Testis (tissue), 3 donors: ENCODE measurements around the gene FZD2. TPM values are rescaled to one million over a fixed set of nuclear protein-coding genes. Genes with fewer than 3 reads are reported as not detected.

ENCODE experiments used
- DNase-seq: peaks from one replicate; pipeline ENCODE4 v3.0.0-alpha.2; 2019
- H3K27ac ChIP-seq, 2 donors: fragments of 200-600 bp; sonication (generic); one replicate each; pipeline ENCODE4 v1.5.1; 2019
- H3K27me3 ChIP-seq: fragments of 200-600 bp; sonication (generic); one replicate; pipeline ENCODE4 v1.5.1; 2019
- H3K36me3 ChIP-seq: fragments of 200-600 bp; sonication (generic); one replicate; pipeline ENCODE4 v1.5.1; 2017; ENCODE audit warnings: low read depth; ENCODE audit errors: missing control alignments
- H3K4me1 ChIP-seq: fragments of 200-600 bp; sonication (generic); one replicate; pipeline ENCODE4 v1.5.1; 2019
- H3K4me3 ChIP-seq, 2 donors: fragments of 200-600 bp; sonication (generic); one replicate each; pipeline ENCODE4 v1.5.1; 2017 to 2019
- H3K9me3 ChIP-seq: fragments of 200-600 bp; sonication (generic); one replicate; pipeline ENCODE4 v1.5.1; 2017
- POLR2A ChIP-seq: fragments of 450-650 bp; IDR thresholded peaks from one replicate; pipeline ENCODE4 v1.6.1; 2017; ENCODE audit warnings: antibody characterized with exemption, mild to moderate bottlenecking, moderate library complexity
- WGBS, 2 donors: methylation state at CpG; one replicate each; pipeline ENCODE4 v1.1.5; 2018; 5-methylcytosine and 5-hydroxymethylcytosine counted together
- intact Hi-C: fragments of 100-400 bp; cut with DNase I; formaldehyde crosslinking; loops from one replicate; pipeline ENCODE4 v1.15.1; 2023; ENCODE audit warnings: low total_unique reads
- polyA plus RNA-seq: library from polyadenylated mRNA; stranded (reverse); fragments of 350-450 nt; fragmentation: Illumina TruSeq; extraction: RNeasy Lipid Tissue Mini Kit (QIAGEN cat#74804); gene quantifications from one replicate; pipeline ENCODE4 v1.2.3, GENCODE V29; 2014; ENCODE audit warnings: low read depth, low replicate concordance; ENCODE audit not compliant: insufficient read depth
- total RNA-seq, 2 donors: library from RNA; depleted of rRNA; stranded (reverse); fragments of >200 nt; gene quantifications; one replicate each; pipeline ENCODE4 v1.2.3, GENCODE V29; 2016
- TF ChIP-seq, protein P1 (sequence below), 3 experiments: fragments of 450-650 bp in 2 of 3; fragments of 200-600 bp in 1 of 3; sonication (generic) in 1 of 3; IDR thresholded peaks; one replicate each; pipeline ENCODE4 v1.5.1; 2016 to 2019; ENCODE audit warnings: antibody characterized with exemption in 3 of 3, mild to moderate bottlenecking in 2 of 3, moderate library complexity in 1 of 3

Gene FZD2
- total and polyA plus RNA-seq, 3 donors from 2014 or later = 4.2 to 9.1 (median 6.1) TPM

DNA sequence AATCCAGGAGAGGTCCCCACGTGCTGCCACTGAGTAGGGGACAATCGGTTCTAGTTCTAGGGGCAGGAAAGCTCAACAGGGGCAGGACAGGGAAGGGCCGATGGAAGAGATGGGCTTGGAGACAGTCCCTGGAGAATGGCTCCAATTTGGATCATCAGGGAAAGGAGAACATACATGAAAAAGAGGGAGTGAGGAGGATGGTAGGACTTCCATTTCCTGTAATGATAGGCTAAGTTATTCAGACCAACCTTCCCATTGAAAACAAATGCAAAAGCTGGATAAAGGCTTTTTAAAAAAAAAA is 33.7 kb upstream of the FZD2 start:
- Histone ChIP-seq H3K36me3 (no peaks in the 10 kb centered on the region), H3K4me3 (no peak overlapping the region), H3K27ac (no peak overlapping the region), H3K27me3 (no peaks in the 10 kb centered on the region), H3K9me3 (no peaks in the 10 kb centered on the region), H3K4me1 (no peaks in the 10 kb centered on the region)
- DNase-seq = no peak
- TF ChIP-seq POLR2A = no peak
- TF ChIP-seq, protein P1, sequence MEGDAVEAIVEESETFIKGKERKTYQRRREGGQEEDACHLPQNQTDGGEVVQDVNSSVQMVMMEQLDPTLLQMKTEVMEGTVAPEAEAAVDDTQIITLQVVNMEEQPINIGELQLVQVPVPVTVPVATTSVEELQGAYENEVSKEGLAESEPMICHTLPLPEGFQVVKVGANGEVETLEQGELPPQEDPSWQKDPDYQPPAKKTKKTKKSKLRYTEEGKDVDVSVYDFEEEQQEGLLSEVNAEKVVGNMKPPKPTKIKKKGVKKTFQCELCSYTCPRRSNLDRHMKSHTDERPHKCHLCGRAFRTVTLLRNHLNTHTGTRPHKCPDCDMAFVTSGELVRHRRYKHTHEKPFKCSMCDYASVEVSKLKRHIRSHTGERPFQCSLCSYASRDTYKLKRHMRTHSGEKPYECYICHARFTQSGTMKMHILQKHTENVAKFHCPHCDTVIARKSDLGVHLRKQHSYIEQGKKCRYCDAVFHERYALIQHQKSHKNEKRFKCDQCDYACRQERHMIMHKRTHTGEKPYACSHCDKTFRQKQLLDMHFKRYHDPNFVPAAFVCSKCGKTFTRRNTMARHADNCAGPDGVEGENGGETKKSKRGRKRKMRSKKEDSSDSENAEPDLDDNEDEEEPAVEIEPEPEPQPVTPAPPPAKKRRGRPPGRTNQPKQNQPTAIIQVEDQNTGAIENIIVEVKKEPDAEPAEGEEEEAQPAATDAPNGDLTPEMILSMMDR (IDR thresholded peaks at IDR 0.05) = no peak
- intact Hi-C loops = no loop called here
- 67 to 75% methylated on average over 3 of the region's 3 CpGs for WGBS, 2 donors

DNA sequence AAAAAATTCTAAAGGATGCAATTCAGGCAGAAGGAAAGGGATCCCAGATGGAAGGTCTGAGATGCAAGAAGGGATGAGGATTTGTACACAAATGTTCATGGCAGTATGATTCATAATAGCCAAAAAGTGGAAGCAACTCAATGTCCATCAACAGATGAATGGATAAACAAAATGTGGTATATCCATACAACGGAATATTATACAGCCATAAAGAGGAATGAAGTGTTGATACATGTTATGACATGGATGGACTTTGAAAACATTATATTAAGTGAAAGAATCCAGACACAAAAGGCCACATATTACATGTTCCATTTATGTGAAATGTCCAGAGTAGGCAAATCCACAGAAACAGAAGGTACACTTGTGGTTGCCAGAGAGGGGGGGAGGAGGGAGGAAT is 30.2 kb upstream of the FZD2 start:
- no peak overlapping the region for H3K4me3 ChIP-seq
- intact Hi-C loops = no loop called here
- WGBS, 2 donors = 92% methylated on average over 1 of the region's 1 CpG
- no peaks in the 10 kb centered on the region for H3K9me3 ChIP-seq
- H3K27me3 ChIP-seq = no peaks in the 10 kb centered on the region
- no peaks in the 10 kb centered on the region for H3K36me3 ChIP-seq
- TF ChIP-seq POLR2A = no peak
- TF ChIP-seq, protein P1 (IDR thresholded peaks at IDR 0.05) = no peak
- H3K27ac ChIP-seq = no peak overlapping the region
- no peak for DNase-seq
- H3K4me1 ChIP-seq = no peaks in the 10 kb centered on the region

DNA sequence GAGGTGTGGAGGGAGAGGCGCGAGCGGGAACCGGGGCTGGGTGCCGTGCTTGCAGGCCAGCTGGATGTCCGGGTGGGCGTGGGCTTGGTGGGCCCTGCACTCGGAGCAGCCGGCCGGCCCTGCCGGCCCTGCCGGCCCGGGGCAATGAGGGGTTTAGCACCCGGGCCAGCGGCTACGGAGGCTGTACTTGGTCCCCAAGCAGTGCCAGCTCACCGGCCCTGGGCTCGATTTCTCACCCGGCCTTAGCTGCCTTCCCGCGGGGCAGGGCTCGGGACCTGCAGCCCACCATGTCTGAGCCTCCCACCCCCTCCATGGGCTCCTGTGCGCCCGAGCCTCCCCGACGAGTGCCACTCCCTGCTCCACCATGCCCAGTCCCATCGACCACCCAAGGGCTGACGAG is 29.3 kb upstream of the FZD2 start:
- H3K9me3 ChIP-seq = no peaks in the 10 kb centered on the region
- no peaks in the 10 kb centered on the region for H3K27me3 ChIP-seq
- intact Hi-C loops = no loop called here
- H3K4me3 ChIP-seq = no peak overlapping the region
- TF ChIP-seq POLR2A = no peak
- TF ChIP-seq, protein P1 (IDR thresholded peaks at IDR 0.05) = no peak
- no peak overlapping the region for H3K27ac ChIP-seq
- DNase-seq = no peak
- H3K36me3 ChIP-seq = no peaks in the 10 kb centered on the region
- WGBS, 2 donors = 91 to 100% methylated on average over 1 to 19 of the region's 28 CpGs
- H3K4me1 ChIP-seq = no peaks in the 10 kb centered on the region

DNA sequence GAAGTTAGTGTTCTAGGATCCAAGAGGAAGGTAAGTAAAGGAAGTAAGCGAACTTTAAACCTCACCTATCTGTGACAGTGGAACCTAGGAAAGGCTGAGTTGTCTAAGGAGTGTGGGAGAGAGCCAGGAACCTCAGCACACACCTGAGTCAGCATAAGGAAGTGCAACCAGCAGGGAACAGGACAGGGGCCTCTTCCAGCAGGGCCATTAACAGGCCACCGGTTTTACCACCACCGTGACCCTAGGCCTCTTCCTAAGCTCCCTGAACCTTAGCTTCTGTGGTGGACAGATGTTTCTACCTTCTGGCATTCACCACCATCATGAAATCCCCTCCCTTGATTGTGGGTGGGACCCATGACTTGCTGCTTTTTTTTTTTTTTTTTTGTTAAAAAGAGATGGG is 27.4 kb upstream of the FZD2 start:
- Histone ChIP-seq H3K4me3 (no peak overlapping the region), H3K9me3 (no peaks in the 10 kb centered on the region), H3K36me3 (no peaks in the 10 kb centered on the region), H3K4me1 (peaks cover 9% of the 10 kb centered on the region), H3K27me3 (no peaks in the 10 kb centered on the region), H3K27ac (no peak overlapping the region)
- intact Hi-C loops = loop anchor here (5.0 kb wide), 1 partner anchor 107 kb away; no protein-coding TSS in a partner anchor
- WGBS, 2 donors = 74 to 86% methylated on average over 3 of the region's 3 CpGs
- DNase-seq = no peak
- TF ChIP-seq, protein P1 (IDR thresholded peaks at IDR 0.05) = no peak
- no peak for TF ChIP-seq POLR2A

DNA sequence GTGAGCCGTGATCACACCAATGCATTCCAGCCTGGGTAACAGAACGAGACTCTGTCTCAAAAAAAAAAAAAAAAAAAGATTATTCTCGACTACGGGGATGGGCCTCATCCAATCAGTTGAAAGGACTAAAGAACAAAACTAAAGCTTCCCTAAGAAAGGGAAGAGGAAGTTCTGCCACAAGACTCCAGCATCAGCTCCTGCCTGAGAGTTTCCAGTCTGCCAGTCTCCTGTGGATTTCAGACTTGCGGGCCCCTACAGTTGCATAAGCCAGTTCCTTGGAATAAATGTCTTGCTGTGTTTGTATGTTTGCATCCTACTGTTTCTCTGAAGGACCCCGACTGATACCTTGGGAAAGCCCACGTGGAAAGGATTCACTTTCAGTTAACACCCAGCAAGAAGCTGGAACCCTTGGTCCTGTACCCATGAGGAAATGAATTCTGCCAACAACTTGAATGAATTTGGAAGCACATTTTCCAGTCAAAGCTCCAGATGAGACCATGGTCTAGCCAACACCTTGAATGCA is 26.3 kb upstream of the FZD2 start:
- 73 to 78% methylated on average over 7 of the region's 7 CpGs for WGBS, 2 donors
- intact Hi-C loops = loop anchor here (5.0 kb wide), 1 partner anchor 106 kb away; no protein-coding TSS in a partner anchor

More for the DNA sequence above, 26.3 kb upstream of the FZD2 start:
- peaks cover 9% of the 10 kb centered on the region for H3K4me1 ChIP-seq
- no peaks in the 10 kb centered on the region for H3K9me3 ChIP-seq
- no peak overlapping the region for H3K4me3 ChIP-seq
- no peaks in the 10 kb centered on the region for H3K27me3 ChIP-seq
- H3K36me3 ChIP-seq = no peaks in the 10 kb centered on the region
- no peak for DNase-seq
- TF ChIP-seq POLR2A = no peak
- TF ChIP-seq, protein P1 (IDR thresholded peaks at IDR 0.05) = no peak
- no peak overlapping the region for H3K27ac ChIP-seq
